B cell (primary cell): Measurements from ENCODE around the gene AFF2. TPM values are rescaled to one million over a fixed set of nuclear protein-coding genes. Genes with fewer than 3 reads are reported as not detected.

ENCODE experiments used
- ATAC-seq: fragments of 200-7000 bp; cut with Tn5 transposase; one replicate; pipeline ENCODE4 v1.10.0; 2021; ENCODE audit warnings: low read depth, mild to moderate bottlenecking, moderate number of reproducible peaks, moderate library complexity
- CTCF ChIA-PET: fragments of 350-600 bp; sonication (Branson Sonifier 250); formaldehyde crosslinking; loops from one replicate; lab custom pipeline; 2021; ENCODE audit warnings: antibody characterized with exemption, inconsistent platforms; lab: Charles Lee
- POLR2A ChIA-PET: fragments of 350-600 bp; sonication (Branson Sonifier 250); formaldehyde crosslinking; loops from one replicate; lab custom pipeline; 2021; ENCODE audit warnings: antibody characterized with exemption; lab: Charles Lee
- DNase-seq: peaks from one replicate; pipeline ENCODE4 v3.0.0; 2013
- H2AFZ ChIP-seq: 2 replicates; pipeline ENCODE4 v1.6.1; 2012; ENCODE audit warnings: mild to moderate bottlenecking, low read depth, low read length; ENCODE audit not compliant: insufficient read depth, poor library complexity, severe bottlenecking
- H3K27ac ChIP-seq, 2 donors: 1 replicate in 1 of 2; 2 replicates in 1 of 2; pipeline ENCODE4 v1.5.1; 2012 to 2013; ENCODE audit warnings: low read length in 2 of 2, mild to moderate bottlenecking in 2 of 2, moderate library complexity in 1 of 2
- H3K27me3 ChIP-seq, 4 experiments: fragments of 200-600 bp in 1 of 4; sonication (generic) in 1 of 4; replicated peaks in 1 of 4; 1 replicate in 2 of 4; 2 replicates in 2 of 4; pipeline versions ENCODE4 v1.6.1 to v1.7.0; 2013 to 2016; ENCODE audit warnings: low read length in 3 of 4, mild to moderate bottlenecking in 2 of 4, mixed read lengths in 1 of 4, moderate library complexity in 1 of 4; ENCODE audit not compliant: insufficient read depth in 4 of 4, control insufficient read depth in 3 of 4; ENCODE audit errors: control extremely low read depth in 1 of 4
- H3K36me3 ChIP-seq, 2 experiments: replicated peaks in 1 of 2; 1 replicate in 1 of 2; 2 replicates in 1 of 2; pipeline versions ENCODE4 v1.6.1 to v1.7.1; 2013; ENCODE audit warnings: low read length in 1 of 2; ENCODE audit not compliant: insufficient read depth in 2 of 2, control insufficient read depth in 1 of 2; ENCODE audit errors: control extremely low read depth in 1 of 2, extremely low read depth in 1 of 2
- H3K4me1 ChIP-seq, 2 donors: fragments of 200-600 bp in 1 of 2; sonication (generic) in 1 of 2; 1 replicate in 1 of 2; 2 replicates in 1 of 2; pipeline versions ENCODE4 v1.5.1 to v1.6.1; 2013 to 2017; ENCODE audit warnings: low read length in 2 of 2; ENCODE audit not compliant: control insufficient read depth in 2 of 2, insufficient read depth in 2 of 2
- H3K4me2 ChIP-seq: replicated peaks from 2 replicates; pipeline ENCODE3; 2012; ENCODE audit warnings: mild to moderate bottlenecking, low read depth, low read length; ENCODE audit not compliant: poor library complexity, severe bottlenecking
- H3K4me3 ChIP-seq, 5 experiments: fragments of 200-600 bp in 1 of 5; sonication (generic) in 1 of 5; 1 replicate in 3 of 5; 2 replicates in 2 of 5; pipeline versions ENCODE4 v1.5.1 to v1.7.0; 2011 to 2016; ENCODE audit warnings: low read length in 4 of 5, mild to moderate bottlenecking in 4 of 5, low read depth in 2 of 5, control low read depth in 1 of 5, moderate library complexity in 1 of 5; ENCODE audit not compliant: insufficient read depth in 1 of 5; ENCODE audit errors: control extremely low read depth in 1 of 5, extremely low read depth in 1 of 5
- H3K79me2 ChIP-seq: fragments of 200-600 bp; sonication (generic); one replicate; pipeline ENCODE4 v1.6.0; 2016; ENCODE audit warnings: low read length; ENCODE audit not compliant: control insufficient read depth, insufficient read depth
- H3K9ac ChIP-seq: fragments of 200-600 bp; sonication (generic); 2 replicates; pipeline ENCODE4 v1.6.1; 2017; ENCODE audit warnings: mild to moderate bottlenecking, low read length, moderate library complexity
- H3K9me3 ChIP-seq, 3 donors: one replicate each; pipeline versions ENCODE4 v1.6.1 to v1.7.1; 2013; ENCODE audit warnings: low read length in 2 of 3; ENCODE audit not compliant: control insufficient read depth in 2 of 3, insufficient read depth in 1 of 3; ENCODE audit errors: control extremely low read depth in 1 of 3
- H4K20me1 ChIP-seq: 2 replicates; pipeline ENCODE4 v1.6.0; 2012; ENCODE audit warnings: mild to moderate bottlenecking, low read length; ENCODE audit not compliant: insufficient read depth, control insufficient read depth, poor library complexity, severe bottlenecking
- H3K27ac Mint-ChIP-seq: one replicate; pipeline ENCODE4 v1.8.0; 2021; ENCODE audit warnings: mixed read lengths
- H3K27me3 Mint-ChIP-seq: one replicate; pipeline ENCODE4 v1.8.0; 2021; ENCODE audit warnings: mixed read lengths
- H3K4me1 Mint-ChIP-seq: one replicate; pipeline ENCODE4 v1.8.0; 2021; ENCODE audit warnings: mixed read lengths
- H3K4me3 Mint-ChIP-seq: one replicate; pipeline ENCODE4 v1.8.0; 2021; ENCODE audit warnings: mixed read lengths
- H3K9me3 Mint-ChIP-seq: one replicate; pipeline ENCODE4 v1.8.0; 2022; ENCODE audit warnings: mixed read lengths; ENCODE audit not compliant: insufficient read depth
- CTCF ChIP-seq: fragments of 200-600 bp; IDR thresholded peaks from one replicate; pipeline ENCODE4 v1.8.0; 2022; ENCODE audit warnings: antibody characterized with exemption, mild to moderate bottlenecking
- EZH2 ChIP-seq: IDR thresholded peaks from 2 replicates; pipeline ENCODE4 v1.6.1; 2012; ENCODE audit warnings: borderline replicate concordance, low read depth, mild to moderate bottlenecking, moderate library complexity, low read length; ENCODE audit not compliant: insufficient read depth, poor library complexity, severe bottlenecking
- WGBS: methylation state at CpG from one replicate; pipeline ENCODE4 v1.1.5; 2013; ENCODE audit warnings: missing lambda C conversion rate; ENCODE audit not compliant: insufficient coverage; 5-methylcytosine and 5-hydroxymethylcytosine counted together
- intact Hi-C: fragments of 100-400 bp; cut with micrococcal nuclease; formaldehyde crosslinking; loops from one replicate; pipeline ENCODE4 v1.10.0; 2022
- polyA plus RNA-seq: library from polyadenylated mRNA; depleted of rRNA; stranded (reverse); fragments of >200 nt; gene quantifications from 2 replicates; pipeline ENCODE4 v1.2.3, GENCODE V29; 2012
- total RNA-seq, 2 donors: library from RNA; stranded (reverse); fragments of 120-200 nt in 1 of 2; gene quantifications; 1 replicate in 1 of 2; 2 replicates in 1 of 2; pipeline versions ENCODE4 v1.2.3 to v1.2.4, GENCODE V29; 2013 to 2022

AFF2 gene
- total and polyA plus RNA-seq, 2 donors (not counting 1 experiment from before 2014, with no cell fraction given): 0.06 to 12.0 TPM

GRCh38 chrX:148600131-148600530, 99.7 kb downstream of the AFF2 start:
- ATAC-seq (no peak), DNase-seq (no peak)
- no peak overlapping the region for H3K4me3 ChIP-seq
- H3K36me3 ChIP-seq: no peaks in the 10 kb centered on the region
- ChIA-PET POLR2A (no interaction called here), CTCF (no interaction called here)
- no CpG with 5 or more reads among the region's 6 CpGs for WGBS
- no peaks in the 10 kb centered on the region for H3K9me3 Mint-ChIP-seq
- H3K4me1 Mint-ChIP-seq: peaks cover 5% of the 10 kb centered on the region
- no peaks in the 10 kb centered on the region for H3K27me3 ChIP-seq
- TF ChIP-seq CTCF (no peak), EZH2 (no peak)
- no peaks in the 10 kb centered on the region for H3K9me3 ChIP-seq
- H2AFZ ChIP-seq: no peak overlapping the region
- no peaks in the 10 kb centered on the region for H4K20me1 ChIP-seq
- no peak overlapping the region for H3K4me3 Mint-ChIP-seq
- H3K4me2 ChIP-seq: no peak overlapping the region
- no peak overlapping the region for H3K27ac Mint-ChIP-seq
- H3K27me3 Mint-ChIP-seq: no peaks in the 10 kb centered on the region
- no peak overlapping the region for H3K27ac ChIP-seq
- intact Hi-C loops: no loop called here
- H3K79me2 ChIP-seq: no peaks in the 10 kb centered on the region
- H3K9ac ChIP-seq: no peak overlapping the region
- no peaks in the 10 kb centered on the region for H3K4me1 ChIP-seq

DNA sequence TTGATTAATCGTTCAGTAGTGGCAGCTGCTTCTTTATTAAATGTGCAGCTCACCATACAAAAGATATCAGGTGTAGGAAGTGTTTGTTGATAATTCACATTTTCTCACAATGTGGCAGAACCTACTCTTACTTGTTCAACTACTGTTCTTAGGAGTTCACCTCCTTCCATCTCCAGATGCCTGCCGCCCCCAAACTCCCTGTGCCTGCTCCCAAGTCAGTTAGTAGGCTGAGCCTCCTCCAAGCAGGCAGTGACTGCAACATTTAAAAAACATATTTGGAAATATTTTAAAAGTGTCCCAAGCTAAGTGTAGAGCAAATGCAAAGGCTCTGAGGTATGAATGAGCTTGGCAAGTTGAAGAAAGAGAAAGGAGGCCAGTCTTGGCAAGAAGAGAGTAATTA, 100.2 kb downstream of the AFF2 start:
- H3K4me1 Mint-ChIP-seq: peaks cover 5% of the 10 kb centered on the region
- Histone ChIP-seq H3K4me2 (no peak overlapping the region), H2AFZ (no peak overlapping the region), H3K27ac (no peak overlapping the region), H3K79me2 (no peaks in the 10 kb centered on the region), H3K4me1 (no peaks in the 10 kb centered on the region), H3K27me3 (no peaks in the 10 kb centered on the region), H3K9me3 (no peaks in the 10 kb centered on the region), H3K36me3 (no peaks in the 10 kb centered on the region), H3K9ac (no peak overlapping the region), H3K4me3 (no peak overlapping the region), H4K20me1 (no peaks in the 10 kb centered on the region)
- no peak overlapping the region for H3K4me3 Mint-ChIP-seq
- no peak overlapping the region for H3K27ac Mint-ChIP-seq
- CTCF ChIA-PET: no interaction called here
- no CpG with 5 or more reads among the region's 2 CpGs for WGBS
- no peak for TF ChIP-seq EZH2
- no peak for TF ChIP-seq CTCF
- no peaks in the 10 kb centered on the region for H3K9me3 Mint-ChIP-seq
- POLR2A ChIA-PET: no interaction called here
- H3K27me3 Mint-ChIP-seq: no peaks in the 10 kb centered on the region
- DNase-seq (no peak), ATAC-seq (no peak)
- intact Hi-C loops: no loop called here
